SK-MEL-5 (cell line): ENCODE data around the gene MAGEF1. TPM values are rescaled to one million over a fixed set of nuclear protein-coding genes. Genes with fewer than 3 reads are reported as not detected.
A peak's percentile ranks its signal among the peaks of the same experiment; 100 is the strongest.

Experiments used
- DNase-seq: peaks from one replicate; pipeline ENCODE4 v3.0.0-alpha.2; 2016; ENCODE audit warnings: low read depth, low spot score
- in situ Hi-C: cut with HindIII; loops from 2 replicates; pipeline ENCODE4 v1.10.0; 2016; ENCODE audit warnings: low sequenced_read_pairs, high pct_unique_total_duplicates, low pct_unique_long_range_greater_than_20kb
- total RNA-seq: library from RNA; depleted of rRNA; stranded (reverse); fragments of >200 nt; shearing (Covaris generic); gene quantifications from 2 replicates; pipeline ENCODE4 v1.2.3, GENCODE V29; 2014

The MAGEF1 gene
- total RNA-seq, 1 experiment from 2014 or later: 43.4 TPM

DNA sequence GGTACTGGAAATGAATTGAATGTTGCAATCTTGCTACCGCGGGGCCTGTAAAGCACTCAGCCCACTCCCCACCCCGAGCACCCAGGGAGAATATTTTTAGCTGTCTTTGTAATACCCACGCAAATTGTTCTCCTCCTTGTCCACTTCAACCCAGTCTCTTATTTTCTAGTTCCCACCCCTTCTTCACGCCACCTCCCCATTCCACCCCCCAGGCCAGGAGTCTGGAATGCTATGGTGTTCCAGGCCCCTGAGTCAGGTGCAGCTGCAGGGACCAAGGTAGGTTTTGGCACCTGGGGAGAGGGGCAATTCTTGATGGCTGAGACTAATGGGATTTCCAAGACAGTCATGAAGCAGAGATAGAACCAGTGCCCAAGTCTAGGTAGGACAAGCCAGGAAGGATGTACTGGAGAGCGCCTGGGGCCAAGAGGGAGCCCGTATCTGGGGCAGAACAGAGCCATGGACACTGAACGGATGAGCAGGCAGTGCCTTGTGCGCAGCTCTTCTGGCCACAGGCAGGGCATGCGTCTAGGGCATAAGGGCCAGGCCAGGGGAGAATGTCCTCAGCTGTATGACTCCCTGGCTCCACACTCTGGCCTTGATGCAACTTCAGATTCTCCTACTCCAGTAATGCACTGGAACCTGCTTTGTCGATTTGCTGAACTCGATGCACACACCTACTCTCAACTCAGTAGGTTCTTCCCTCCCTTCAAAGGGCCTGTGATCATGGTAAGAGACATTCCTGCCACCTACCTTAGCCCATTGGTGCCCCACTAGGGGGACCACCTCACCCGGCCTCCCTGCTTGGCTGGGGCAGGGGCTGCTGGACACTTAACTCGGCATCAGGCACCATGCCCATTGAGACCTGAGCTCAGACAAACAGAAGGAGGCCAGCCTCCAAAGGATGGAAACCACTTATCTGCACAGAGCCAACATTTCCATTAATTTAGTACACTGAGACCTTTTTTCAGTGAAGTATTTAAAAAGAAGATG, 34.6 kb upstream of the MAGEF1 start:
- DNase-seq: no peak
- in situ Hi-C loops: no loop called here

DNA sequence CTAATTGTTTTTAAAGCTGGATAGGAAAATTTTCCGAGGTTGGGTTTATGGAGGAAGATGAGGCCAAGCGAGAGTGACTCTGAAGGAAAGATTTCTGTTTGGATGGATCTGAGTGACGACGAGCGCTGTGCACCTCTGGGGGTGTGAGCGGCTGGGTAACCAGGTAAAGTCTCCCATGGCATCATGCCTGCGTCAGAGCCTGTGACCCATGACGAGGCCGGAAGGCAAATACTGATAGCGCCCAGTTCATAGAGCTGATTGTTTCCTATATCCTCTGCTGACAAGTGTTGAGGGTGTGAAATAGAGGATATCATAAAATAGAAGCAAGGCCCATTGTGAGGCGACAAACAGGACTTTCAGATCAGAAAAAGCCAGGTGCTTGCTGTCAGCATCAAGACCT, 33.7 kb upstream of the MAGEF1 start:
- in situ Hi-C loops: no loop called here
- no peak for DNase-seq

DNA sequence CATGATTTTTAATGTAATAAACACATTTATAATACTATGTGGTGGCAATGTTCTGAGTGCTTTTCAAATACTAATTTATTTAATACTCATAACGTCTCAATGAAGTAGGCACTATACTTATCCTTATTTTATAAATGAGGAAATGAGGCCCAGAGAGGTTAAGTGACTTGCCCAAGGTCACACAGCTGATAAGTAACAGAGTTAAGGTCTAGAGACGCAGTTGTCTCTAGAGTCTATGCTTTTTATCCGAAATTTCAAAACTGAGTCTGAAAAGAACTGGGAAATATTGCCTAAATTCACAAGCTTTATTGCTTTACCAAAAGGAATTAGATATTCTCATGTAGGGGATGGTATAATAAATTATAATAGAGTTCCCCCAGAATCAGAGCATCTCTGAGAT, 31.4 kb upstream of the MAGEF1 start:
- in situ Hi-C loops: no loop called here
- no peak for DNase-seq

DNA sequence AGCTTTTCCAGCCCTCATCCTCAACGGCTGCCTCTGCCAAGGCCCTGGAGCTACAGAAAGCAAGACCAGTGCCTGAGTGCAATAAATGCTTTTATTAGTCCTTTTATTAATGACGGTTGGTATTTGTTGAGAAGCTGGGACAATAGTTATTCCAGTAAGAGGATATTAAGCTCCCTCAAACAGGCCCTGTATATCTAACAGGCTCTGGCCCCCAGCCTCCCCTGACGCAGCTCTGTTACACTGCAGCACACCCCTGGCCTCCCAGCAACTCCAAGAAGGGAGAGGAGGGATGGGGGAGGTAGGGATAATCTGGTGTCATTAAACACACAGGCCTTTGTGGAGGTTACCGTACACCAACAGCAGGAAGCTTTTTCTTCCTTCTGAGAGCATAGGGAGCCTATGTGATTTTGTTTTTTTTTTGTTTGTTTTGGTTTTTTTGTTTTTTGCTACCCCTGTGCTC, 30.8 kb upstream of the MAGEF1 start:
- in situ Hi-C loops: no loop called here
- peak; percentile 50 for DNase-seq

DNA sequence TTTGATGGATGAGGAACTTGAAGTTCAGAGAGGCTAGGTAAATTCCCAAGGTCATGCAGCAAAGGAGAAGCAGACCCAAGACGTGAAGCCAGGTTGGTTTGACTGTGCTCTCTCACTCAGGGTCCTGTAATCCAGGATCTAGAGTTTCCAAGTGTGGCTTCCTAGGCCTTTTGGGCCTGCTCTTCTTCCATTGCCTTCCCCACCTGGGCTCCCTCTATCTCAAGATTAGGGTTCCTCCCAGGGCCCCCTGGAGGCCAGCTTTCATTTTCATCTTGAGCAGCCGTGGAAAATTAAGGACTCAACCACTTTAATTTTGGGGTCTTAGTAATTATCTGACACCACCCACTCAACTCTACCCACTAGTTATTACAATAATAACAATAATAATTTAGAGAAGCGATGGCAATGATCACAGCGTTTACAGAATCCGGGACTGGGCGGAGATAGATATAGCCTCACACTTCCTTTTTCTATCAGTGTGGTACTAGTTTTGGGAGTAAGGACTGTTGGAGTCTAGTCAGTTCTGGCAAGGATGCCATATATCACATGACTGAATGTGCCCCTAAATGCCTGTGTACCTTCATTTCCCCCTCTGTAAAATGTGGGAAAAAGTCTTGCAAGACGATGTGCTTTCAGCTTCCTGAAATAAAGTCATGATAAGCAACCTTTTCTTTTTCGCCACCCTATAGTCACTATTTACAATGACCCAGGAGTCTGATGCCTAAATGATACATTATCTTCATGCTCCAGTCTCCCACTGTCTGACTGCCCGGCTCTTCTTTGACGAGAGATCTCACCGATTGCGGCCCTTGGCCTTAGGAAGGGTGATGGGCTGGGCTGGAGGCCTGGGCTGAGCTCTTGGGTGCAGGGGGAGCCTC, 30.2 kb upstream of the MAGEF1 start:
- no peak for DNase-seq
- in situ Hi-C loops: no loop called here

DNA sequence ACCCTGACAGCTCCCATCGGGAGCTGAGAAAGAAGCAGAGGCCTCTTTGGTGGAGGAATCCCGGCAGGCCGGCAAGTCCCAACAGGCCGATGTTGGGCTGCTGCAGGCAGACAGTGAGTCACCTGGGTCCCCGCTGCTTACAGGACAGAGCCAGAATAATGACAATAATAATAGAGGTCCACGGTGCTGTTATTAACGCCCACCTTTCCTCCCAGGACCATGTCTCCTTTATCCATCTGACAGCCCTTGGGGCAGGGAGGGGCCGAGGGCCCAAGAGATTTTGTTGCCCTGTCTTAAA, 29.3 kb upstream of the MAGEF1 start:
- DNase-seq: no peak
- in situ Hi-C loops: no loop called here

DNA sequence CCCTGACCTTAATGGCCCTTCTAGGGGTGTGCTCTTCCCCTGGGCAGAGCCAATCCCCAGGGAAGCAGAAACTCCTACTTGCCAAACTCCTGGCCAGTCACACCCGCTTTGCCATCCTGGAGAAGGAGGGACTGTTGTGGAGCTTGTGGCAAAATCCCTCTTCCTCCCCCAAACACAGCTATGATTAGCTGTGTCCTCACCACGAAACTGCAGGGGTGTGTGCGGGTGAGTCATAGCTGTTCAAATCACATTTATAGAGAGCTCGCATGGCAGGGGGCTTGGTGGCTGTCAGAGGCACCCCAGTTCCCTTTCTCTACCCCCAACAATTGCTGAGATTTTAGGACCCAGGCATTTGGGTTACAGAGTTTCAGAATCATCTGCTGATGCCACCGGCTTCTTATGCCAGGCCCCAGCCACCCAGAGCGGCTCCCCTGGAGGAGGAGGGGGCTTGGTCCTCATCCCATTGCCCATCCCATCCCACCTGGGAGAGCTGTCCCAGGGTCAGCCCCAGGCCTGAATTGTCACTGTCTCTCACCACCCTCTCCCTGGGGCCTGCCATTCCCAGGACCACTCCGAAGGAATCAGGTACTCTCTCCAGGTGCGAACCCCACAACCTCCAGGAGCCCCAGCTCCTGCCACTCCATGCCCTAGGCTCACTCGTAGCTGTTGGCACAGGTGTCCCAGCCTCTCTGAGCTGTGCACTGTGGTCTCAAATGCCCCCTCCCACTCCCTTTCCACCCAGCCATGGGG, 28.8 kb upstream of the MAGEF1 start:
- in situ Hi-C loops: no loop called here
- no peak for DNase-seq

DNA sequence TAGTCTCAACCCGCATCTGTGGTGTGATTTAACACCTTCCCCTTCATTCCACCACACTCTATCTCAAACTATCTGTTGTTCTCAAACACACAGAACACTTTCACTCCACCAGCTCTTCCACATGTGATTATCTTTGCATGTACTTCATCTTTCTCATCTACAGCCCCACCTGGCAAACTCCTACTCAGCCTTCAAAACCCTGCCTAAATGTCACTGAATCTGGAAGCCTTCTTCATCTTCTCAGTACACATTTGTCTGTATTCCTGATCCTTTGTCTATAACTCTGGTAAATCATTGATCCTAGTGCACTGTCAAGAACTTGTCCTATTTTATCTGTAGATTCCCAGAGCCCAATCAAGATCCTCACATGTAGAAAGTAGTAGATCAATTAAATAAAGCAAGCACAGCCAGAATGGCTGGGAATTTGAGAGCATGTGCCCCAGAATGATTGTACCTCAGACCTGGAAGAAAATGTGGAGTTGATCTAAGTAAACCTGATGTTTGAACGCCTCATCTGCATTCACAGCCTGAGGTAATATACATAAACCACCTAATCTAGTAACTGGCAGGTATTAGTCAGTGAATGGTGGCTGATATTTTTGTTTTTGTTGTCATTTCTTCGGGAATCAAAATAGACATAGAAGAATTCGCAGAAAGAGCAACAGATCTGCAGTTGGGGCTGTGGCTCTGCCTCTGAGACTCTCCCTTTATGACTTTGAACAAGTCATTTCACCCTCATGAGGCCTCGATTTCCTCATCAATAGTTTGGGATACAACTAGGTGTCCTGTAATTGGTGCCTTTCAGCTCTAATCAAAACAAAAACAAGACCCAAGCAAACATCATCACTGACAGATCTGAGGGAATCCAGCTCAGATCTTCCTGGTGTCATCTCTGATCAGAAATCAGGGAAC, 28.0 kb upstream of the MAGEF1 start:
- DNase-seq: no peak
- in situ Hi-C loops: no loop called here

DNA sequence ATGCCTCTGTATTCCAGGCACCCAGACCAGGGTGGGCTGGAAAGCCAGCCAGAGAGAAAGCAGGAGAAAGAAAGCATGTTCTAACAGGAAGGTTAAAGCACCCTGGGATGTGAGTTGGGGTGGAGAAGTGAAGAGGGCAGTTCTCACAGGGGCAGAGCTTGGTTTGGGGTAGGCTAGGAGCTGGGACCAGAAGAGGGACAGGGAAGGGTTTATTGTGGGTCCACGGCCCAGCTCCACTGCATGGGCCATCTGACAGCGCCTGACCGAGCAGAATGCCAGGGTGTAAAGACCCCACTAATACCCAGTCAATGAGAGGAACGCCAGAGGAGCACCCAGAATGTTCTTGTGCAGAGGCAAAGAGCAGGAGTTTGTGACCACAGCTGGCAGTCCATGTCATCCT, 27.1 kb upstream of the MAGEF1 start:
- no peak for DNase-seq
- in situ Hi-C loops: no loop called here

DNA sequence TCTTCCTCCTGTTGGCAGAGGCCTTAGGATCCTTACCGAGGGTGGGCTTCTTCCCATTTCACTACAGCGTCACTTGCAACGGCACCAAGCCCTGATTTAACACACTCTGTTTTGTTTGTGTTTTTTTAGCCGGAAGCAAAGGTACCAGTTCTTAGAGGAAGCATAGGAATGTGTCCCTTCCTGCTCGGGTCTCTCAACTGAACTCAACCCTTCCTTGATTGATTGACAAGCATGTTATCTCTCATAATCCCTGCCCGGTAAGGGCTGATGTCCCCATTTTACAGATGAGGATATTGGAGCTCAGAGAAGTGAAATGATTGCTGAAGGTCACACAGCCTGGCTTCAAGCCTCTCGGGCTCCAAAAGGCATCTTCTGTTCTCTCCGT, 26.6 kb upstream of the MAGEF1 start:
- in situ Hi-C loops: no loop called here
- DNase-seq: no peak

DNA sequence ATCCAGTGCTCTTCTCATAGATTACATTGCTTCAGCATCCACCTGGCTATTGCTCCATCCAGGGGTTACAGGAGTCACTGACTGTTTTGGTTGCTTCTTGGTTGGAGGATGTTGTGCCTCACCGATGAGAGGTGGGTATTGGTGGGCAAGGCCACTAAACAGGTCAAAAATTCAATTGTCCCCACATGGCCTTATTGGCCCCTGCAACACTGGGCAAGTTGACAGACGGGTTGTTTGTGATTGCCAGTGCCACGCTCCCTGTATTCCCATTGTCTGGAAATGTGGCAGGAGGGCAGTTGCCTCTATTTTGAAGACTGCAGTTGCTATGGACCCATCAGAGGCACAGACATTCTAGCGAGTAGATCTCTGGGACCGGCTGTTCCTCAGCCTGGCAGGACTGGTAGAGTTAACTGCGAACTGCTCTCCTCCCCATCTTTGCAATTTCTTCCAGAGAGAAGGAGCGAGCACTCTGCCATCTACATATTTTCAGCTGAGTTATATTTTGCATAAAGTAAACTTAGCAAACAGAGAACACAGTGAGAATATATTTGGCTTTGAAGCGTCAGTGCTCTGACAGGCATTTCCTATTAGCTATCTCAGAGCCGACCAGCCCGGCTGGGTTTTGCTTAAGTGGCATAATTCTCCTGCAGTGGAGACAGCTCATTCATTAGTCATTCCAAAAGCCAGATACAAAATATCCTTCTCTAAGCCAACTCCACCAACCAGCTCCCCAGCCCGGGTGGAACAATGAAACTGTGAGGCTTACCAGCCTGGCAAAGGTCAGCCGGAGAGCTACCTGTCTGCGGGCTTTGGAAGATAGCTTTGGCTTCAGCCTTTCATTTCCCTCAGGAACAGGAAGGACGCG, 26.0 kb upstream of the MAGEF1 start:
- DNase-seq: no peak
- in situ Hi-C loops: no loop called here

DNA sequence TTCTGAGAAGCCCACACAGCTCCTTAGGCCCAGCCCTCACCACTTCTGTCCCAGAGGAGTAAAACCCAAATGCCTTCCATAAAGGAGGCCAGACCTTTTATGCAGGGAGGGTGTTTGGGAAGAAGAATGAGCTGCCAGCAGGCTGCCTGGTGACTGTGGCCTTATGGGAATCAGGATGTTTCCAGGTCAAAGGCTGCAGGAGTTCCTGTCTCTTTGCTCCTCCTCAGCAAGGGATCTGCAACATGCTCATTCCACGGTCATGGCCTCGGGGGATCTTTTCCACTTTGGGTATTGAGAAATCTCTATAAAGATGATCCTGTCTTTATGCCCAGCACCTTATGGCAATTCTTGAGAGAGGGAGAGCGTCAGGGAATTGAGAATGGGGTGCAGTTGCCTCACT, 25.2 kb upstream of the MAGEF1 start:
- in situ Hi-C loops: no loop called here
- DNase-seq: no peak

DNA sequence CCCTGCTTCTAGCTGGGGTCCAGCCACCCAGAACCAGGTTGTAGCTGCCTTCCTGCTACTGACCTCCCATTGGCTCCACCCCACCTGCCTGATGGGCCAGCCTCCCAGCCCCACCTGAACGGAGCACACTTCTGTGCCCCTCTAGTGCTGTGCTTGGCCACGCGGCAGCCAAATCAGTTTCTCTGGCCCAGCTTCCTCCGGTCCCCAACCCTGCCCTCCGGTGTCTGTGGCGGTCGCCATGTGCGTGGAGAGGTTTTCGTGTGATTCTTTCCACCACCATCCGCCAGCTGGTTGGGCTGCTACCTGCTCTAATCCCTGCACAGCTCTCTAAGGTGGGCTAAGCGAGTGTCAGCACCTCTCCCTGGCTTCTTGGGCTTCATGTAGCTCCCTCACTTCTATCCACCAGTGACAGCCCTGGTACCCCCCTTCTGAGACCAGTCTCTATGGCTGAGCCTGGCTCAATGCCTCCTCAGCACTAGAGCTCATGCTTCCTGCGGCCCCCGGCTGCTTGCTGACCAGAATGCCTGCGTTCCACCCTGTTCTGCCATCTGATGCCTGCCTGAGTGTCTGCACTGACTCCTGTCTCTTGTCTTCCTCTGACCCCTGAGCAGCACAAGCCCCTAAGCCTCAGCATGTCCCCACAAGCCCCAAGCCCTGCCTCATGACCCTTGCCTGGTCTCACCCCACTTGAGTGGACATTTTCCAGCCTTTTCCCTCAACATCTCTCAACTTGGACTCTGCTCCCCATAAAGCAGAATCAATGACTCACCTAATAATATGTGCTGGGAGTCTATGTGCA, 23.2 kb upstream of the MAGEF1 start:
- DNase-seq: no peak
- in situ Hi-C loops: no loop called here

DNA sequence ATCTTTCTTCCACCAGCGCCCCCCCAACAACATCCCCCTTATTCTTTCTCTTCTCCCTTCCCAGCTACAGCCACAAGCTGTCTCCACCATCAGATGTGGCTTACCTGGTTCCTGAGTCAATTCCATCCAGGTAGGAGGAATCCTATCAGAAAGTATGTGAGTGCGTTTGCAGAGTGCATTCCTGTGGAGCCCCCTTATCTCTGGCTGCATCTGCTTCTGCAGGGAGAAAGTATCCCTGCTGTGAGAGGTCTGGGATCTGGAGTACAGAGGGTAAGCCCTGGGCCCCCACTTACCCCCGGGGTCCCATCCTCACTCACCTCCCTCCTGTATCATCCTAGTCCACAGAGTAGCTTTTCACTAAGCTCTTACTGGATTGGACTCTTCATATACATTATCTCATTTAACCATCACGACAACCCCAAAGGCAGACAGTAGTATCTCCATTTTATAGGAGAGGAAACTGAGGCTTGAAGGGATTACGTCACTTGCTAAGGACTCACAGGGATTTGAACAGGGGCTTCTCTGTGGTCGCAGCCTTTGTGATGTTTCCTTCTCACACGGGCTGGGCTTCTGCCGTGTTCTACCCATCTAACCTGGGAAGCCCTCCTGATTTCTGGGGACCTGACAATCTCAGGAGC, 22.2 kb upstream of the MAGEF1 start:
- no peak for DNase-seq
- in situ Hi-C loops: no loop called here

DNA sequence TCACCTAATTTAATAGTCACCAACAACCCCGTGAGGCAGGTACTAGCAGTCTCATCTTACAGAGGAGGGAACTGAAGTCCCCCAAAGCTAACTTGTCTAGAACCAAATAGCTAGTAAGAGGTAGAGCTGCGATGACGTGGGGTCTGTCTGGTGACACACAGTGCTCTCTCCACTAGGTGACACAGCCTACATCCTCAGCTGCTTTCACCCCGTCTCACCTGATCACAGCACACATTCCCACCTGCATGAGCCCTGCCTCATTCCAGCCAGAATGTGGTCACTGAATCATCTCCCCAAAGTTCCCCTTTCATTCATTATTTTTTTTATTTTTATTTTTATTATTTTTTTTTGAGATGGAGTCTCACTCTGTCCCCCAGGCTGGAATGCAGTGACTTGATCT, 21.3 kb upstream of the MAGEF1 start:
- no peak for DNase-seq
- in situ Hi-C loops: no loop called here
